ENCODE measurements around the gene SKI.
"Not testable (repeated sequence)": the region's sequence is repeated elsewhere in the genome, so short reads cannot be mapped to it uniquely, and the experiment has no call there.

SKI gene

GRCh38 chr1:2326524-2326923 lies 98.4 kb downstream of the SKI start:
- Histone ChIP-seq H3K9ac (ENCODE audit: low read length) (no peak overlapping the region), H3K27me3 (ENCODE audit: insufficient read depth, low read length) (peaks cover 3% of the 10 kb centered on the region; the same call in 1 of the 2 replicates), H3F3A (ENCODE audit: insufficient read depth, low read length) (no peaks in the 10 kb centered on the region), H2AFZ (ENCODE audit: low read length) (no peak overlapping the region), H3K4me3 (ENCODE audit: low read depth, low read length, poor library complexity, severe bottlenecking) (no peak overlapping the region), H3K4me2 (ENCODE audit: low read length) (no peak overlapping the region), H4K20me1 (ENCODE audit: insufficient read depth, low read length) (no peaks in the 10 kb centered on the region), H3K27ac (ENCODE audit: low read depth, low read length, poor library complexity, severe bottlenecking) (no peak overlapping the region), H3K9me3 (ENCODE audit: low read length) (no peaks in the 10 kb centered on the region), H3K36me3 (ENCODE audit: insufficient read depth, low read length) (no peaks in the 10 kb centered on the region), H3K4me1 (ENCODE audit: insufficient read depth, low read length, severe bottlenecking) (no peaks in the 10 kb centered on the region), H3K9me2 (ENCODE audit: low read depth, low read length) (no peaks in the 10 kb centered on the region), H3K79me2 (ENCODE audit: insufficient read depth, low read length) (no peaks in the 10 kb centered on the region)
- no peak for TF ChIP-seq EZH2 (IDR thresholded peaks at IDR 0.05; ENCODE audit: borderline replicate concordance, low read length)
- TF ChIP-seq CTCF (IDR thresholded peaks at IDR 0.05; ENCODE audit: low read length) = no peak

GRCh38 chr1:2327162-2327561 lies 99.0 kb downstream of the SKI start:
- not testable (repeated sequence) for H3K27ac ChIP-seq (ENCODE audit: low read depth, low read length, poor library complexity, severe bottlenecking); H3K9me3 ChIP-seq (ENCODE audit: low read length); H3K4me3 ChIP-seq (ENCODE audit: low read depth, low read length, poor library complexity, severe bottlenecking); H3K36me3 ChIP-seq (ENCODE audit: insufficient read depth, low read length); H3K27me3 ChIP-seq (ENCODE audit: insufficient read depth, low read length); H2AFZ ChIP-seq (ENCODE audit: low read length); H3K4me1 ChIP-seq (ENCODE audit: insufficient read depth, low read length, severe bottlenecking); H4K20me1 ChIP-seq (ENCODE audit: insufficient read depth, low read length); H3K4me2 ChIP-seq (ENCODE audit: low read length); H3F3A ChIP-seq (ENCODE audit: insufficient read depth, low read length); H3K79me2 ChIP-seq (ENCODE audit: insufficient read depth, low read length); H3K9me2 ChIP-seq (ENCODE audit: low read depth, low read length); H3K9ac ChIP-seq (ENCODE audit: low read length)

- TF ChIP-seq EZH2 (IDR thresholded peaks at IDR 0.05; ENCODE audit: borderline replicate concordance, low read length) (no peak), CTCF (IDR thresholded peaks at IDR 0.05; ENCODE audit: low read length) (no peak)
- no peak overlapping the region for H3K27ac ChIP-seq (ENCODE audit: low read depth, low read length, poor library complexity, severe bottlenecking)
- no peak overlapping the region for H2AFZ ChIP-seq (ENCODE audit: low read length)
- no peaks in the 10 kb centered on the region for H3K79me2 ChIP-seq (ENCODE audit: insufficient read depth, low read length)
- no peaks in the 10 kb centered on the region for H4K20me1 ChIP-seq (ENCODE audit: insufficient read depth, low read length)
- no peaks in the 10 kb centered on the region for H3K9me3 ChIP-seq (ENCODE audit: low read length)
- H3K4me2 ChIP-seq (ENCODE audit: low read length) = no peak overlapping the region
- peaks cover 3% of the 10 kb centered on the region; the same call in 1 of the 2 replicates for H3K27me3 ChIP-seq (ENCODE audit: insufficient read depth, low read length)
- no peak overlapping the region for H3K4me3 ChIP-seq (ENCODE audit: low read depth, low read length, poor library complexity, severe bottlenecking)
- H3K4me1 ChIP-seq (ENCODE audit: insufficient read depth, low read length, severe bottlenecking) = no peaks in the 10 kb centered on the region
- H3F3A ChIP-seq (ENCODE audit: insufficient read depth, low read length) = no peaks in the 10 kb centered on the region
- H3K9me2 ChIP-seq (ENCODE audit: low read depth, low read length) = no peaks in the 10 kb centered on the region
- no peak overlapping the region for H3K9ac ChIP-seq (ENCODE audit: low read length)
- H3K36me3 ChIP-seq (ENCODE audit: insufficient read depth, low read length) = no peaks in the 10 kb centered on the region
Measured at GRCh38 chr1:2327841-2328240, 99.7 kb downstream of the SKI start.

- TF ChIP-seq CTCF (IDR thresholded peaks at IDR 0.05; ENCODE audit: low read length) (no peak), EZH2 (IDR thresholded peaks at IDR 0.05; ENCODE audit: borderline replicate concordance, low read length) (no peak)
- H3K9me2 ChIP-seq (ENCODE audit: low read depth, low read length) = no peaks in the 10 kb centered on the region
- H3K4me2 ChIP-seq (ENCODE audit: low read length) = no peak overlapping the region
- H2AFZ ChIP-seq (ENCODE audit: low read length) = no peak overlapping the region
- no peaks in the 10 kb centered on the region for H3K9me3 ChIP-seq (ENCODE audit: low read length)
- no peak overlapping the region for H3K9ac ChIP-seq (ENCODE audit: low read length)
- H3K27ac ChIP-seq (ENCODE audit: low read depth, low read length, poor library complexity, severe bottlenecking) = no peak overlapping the region
- H3K79me2 ChIP-seq (ENCODE audit: insufficient read depth, low read length) = no peaks in the 10 kb centered on the region
- no peaks in the 10 kb centered on the region for H4K20me1 ChIP-seq (ENCODE audit: insufficient read depth, low read length)
- H3K36me3 ChIP-seq (ENCODE audit: insufficient read depth, low read length) = no peaks in the 10 kb centered on the region
- no peaks in the 10 kb centered on the region for H3F3A ChIP-seq (ENCODE audit: insufficient read depth, low read length)
- H3K4me3 ChIP-seq (ENCODE audit: low read depth, low read length, poor library complexity, severe bottlenecking) = no peak overlapping the region
- H3K27me3 ChIP-seq (ENCODE audit: insufficient read depth, low read length) = peaks cover 3% of the 10 kb centered on the region; the same call in 1 of the 2 replicates
- H3K4me1 ChIP-seq (ENCODE audit: insufficient read depth, low read length, severe bottlenecking) = no peaks in the 10 kb centered on the region
Measured at GRCh38 chr1:2328676-2329455, 100.7 kb downstream of the SKI start.

All from OCI-LY1 (cell line).